ENCODE measurements around the gene PARVG.

- TF ChIP-seq SP1 (IDR thresholded peaks at IDR 0.05; ENCODE audit: low read depth, low read length): no peak
- no peak for TF ChIP-seq CHD2 (IDR thresholded peaks at IDR 0.05; ENCODE audit: low read length)
- TF ChIP-seq POLR2A (IDR thresholded peaks at IDR 0.05; ENCODE audit: control extremely low read depth in 1 of 2, low read depth in 2 of 2, low read length in 2 of 2): no peak
Measured at GRCh38 chr22:44256085-44256484, 75.4 kb downstream of the PARVG start.
